Measurements from ENCODE around the gene CYP27C1. TPM values are rescaled to one million over a fixed set of nuclear protein-coding genes. Genes with fewer than 3 reads are reported as not detected.
A peak's percentile ranks its signal among the peaks of the same experiment; 100 is the strongest.

CYP27C1 gene
- total and polyA plus RNA-seq, 9 of the 15 experiments (the other 6 are each of a cell fraction or from before 2014, with no cell fraction given), result not detected

DNA sequence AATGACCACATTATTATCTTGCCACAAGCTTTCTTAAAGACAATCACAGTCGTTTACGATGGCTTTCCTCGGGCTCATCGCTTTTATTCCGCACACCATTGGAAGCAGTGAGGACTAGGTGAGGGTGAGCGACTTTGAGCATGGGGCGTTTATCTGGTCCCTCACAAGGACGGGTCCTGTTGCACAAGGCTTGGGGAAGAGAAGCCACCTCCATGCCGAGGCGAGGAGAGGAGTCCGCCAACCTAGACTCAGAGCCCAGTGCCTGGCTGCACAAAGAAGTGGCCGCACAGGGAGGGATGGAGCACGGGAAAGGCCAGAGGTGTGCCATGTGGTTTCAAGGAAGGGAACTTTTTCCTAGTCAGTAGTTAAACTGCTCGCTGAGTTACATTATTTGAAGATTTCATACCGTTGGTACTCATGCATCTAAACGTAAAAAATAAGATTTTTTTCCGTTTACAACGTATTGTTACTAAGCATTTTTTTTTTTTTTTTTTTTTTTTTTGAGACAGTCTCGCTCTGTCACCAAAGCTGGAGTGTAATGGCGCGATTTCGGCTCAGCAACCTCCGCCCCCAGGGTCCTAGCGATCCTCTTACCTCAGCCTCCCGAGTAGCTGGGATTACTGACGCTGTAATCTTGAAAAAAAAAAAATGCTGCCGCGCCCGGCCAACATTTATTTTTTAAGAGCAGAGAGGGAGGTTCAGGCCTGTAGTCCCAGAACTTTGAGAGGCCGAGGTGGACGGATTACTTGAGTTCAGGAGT lies 849 bp upstream of the CYP27C1 start:
- H3K4me2 ChIP-seq (ENCODE audit: insufficient read depth, low read length), result no peak overlapping the region
- H3K9me1 ChIP-seq (ENCODE audit: control insufficient read depth, insufficient read depth, low read length), result no peaks in the 10 kb centered on the region
- in situ Hi-C loops (cut with MboI), result no loop called here
- FAIRE-seq (no peak), ATAC-seq (peak; percentile 42; the same call in 2 of the 3 replicates), DNase-seq (ENCODE audit: extremely low read depth in 1 of 4, low spot score in 3 of 4) (no peak)
- no peaks in the 10 kb centered on the region for H4K20me1 ChIP-seq (replicated peaks; ENCODE audit: control insufficient read depth, insufficient read depth, low read length)
- no TSS peak for BruUV-seq (replicated peaks)
- H3K9me3 ChIP-seq (replicated peaks; ENCODE audit: control insufficient read depth, insufficient read depth, low read depth, low read length), result no peaks in the 10 kb centered on the region
- peaks cover 26 to 52% of the 10 kb centered on the region in 2 experiments for H3K27me3 ChIP-seq (ENCODE audit: control insufficient read depth in 2 of 2, insufficient read depth in 2 of 2, low read length in 2 of 2)
- peaks cover 0 to 9% of the 10 kb centered on the region in 2 experiments; a peak in 2 of 5 replicates for H3K4me1 ChIP-seq (replicated peaks in 1 of 2; ENCODE audit: control insufficient read depth in 2 of 2, insufficient read depth in 2 of 2, low read length in 2 of 2)
- no peaks in the 10 kb centered on the region for H3K36me3 ChIP-seq (ENCODE audit: control insufficient read depth, insufficient read depth, low read length)
- no peak overlapping the region for H2AFZ ChIP-seq (ENCODE audit: low read depth, low read length)
- no peak overlapping the region for H3K9ac ChIP-seq (ENCODE audit: insufficient read depth in 1 of 2, low read depth in 2 of 2, low read length in 2 of 2)
- no peaks in the 10 kb centered on the region for H3K79me2 ChIP-seq (ENCODE audit: control insufficient read depth, insufficient read depth, low read length)
- WGBS (ENCODE audit: insufficient coverage, low coverage, missing lambda C conversion rate), result 9% methylated on average over 31 of the region's 31 CpGs
- TF ChIP-seq SPI1 (IDR thresholded peaks at IDR 0.05; ENCODE audit: borderline replicate concordance, low read depth, low read length) (no peak), ZNF77 (CRISPR knock-in tag; IDR thresholded peaks at IDR 0.05) (no peak), ARHGAP35 (IDR thresholded peaks at IDR 0.05; ENCODE audit: partially characterized antibody) (no peak), DIDO1 (tag; IDR thresholded peaks at IDR 0.05; ENCODE audit: low read depth) (no peak), KHSRP (IDR thresholded peaks at IDR 0.05) (no peak), ZNF551 (CRISPR knock-in tag; IDR thresholded peaks at IDR 0.05) (no peak), MYC (IDR thresholded peaks at IDR 0.05; ENCODE audit: low read depth, low read length) (no peak), MYC (CRISPR knock-in tag; IDR thresholded peaks at IDR 0.05; ENCODE audit: borderline replicate concordance, low read depth) (no peak), MCM5 (IDR thresholded peaks at IDR 0.05; ENCODE audit: low read depth) (no peak)
- TF ChIP-seq, protein P1, sequence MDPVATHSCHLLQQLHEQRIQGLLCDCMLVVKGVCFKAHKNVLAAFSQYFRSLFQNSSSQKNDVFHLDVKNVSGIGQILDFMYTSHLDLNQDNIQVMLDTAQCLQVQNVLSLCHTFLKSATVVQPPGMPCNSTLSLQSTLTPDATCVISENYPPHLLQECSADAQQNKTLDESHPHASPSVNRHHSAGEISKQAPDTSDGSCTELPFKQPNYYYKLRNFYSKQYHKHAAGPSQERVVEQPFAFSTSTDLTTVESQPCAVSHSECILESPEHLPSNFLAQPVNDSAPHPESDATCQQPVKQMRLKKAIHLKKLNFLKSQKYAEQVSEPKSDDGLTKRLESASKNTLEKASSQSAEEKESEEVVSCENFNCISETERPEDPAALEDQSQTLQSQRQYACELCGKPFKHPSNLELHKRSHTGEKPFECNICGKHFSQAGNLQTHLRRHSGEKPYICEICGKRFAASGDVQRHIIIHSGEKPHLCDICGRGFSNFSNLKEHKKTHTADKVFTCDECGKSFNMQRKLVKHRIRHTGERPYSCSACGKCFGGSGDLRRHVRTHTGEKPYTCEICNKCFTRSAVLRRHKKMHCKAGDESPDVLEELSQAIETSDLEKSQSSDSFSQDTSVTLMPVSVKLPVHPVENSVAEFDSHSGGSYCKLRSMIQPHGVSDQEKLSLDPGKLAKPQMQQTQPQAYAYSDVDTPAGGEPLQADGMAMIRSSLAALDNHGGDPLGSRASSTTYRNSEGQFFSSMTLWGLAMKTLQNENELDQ (CRISPR knock-in tag; IDR thresholded peaks at IDR 0.05; ENCODE audit: borderline replicate concordance), result no peak
- TF ChIP-seq, protein P2, sequence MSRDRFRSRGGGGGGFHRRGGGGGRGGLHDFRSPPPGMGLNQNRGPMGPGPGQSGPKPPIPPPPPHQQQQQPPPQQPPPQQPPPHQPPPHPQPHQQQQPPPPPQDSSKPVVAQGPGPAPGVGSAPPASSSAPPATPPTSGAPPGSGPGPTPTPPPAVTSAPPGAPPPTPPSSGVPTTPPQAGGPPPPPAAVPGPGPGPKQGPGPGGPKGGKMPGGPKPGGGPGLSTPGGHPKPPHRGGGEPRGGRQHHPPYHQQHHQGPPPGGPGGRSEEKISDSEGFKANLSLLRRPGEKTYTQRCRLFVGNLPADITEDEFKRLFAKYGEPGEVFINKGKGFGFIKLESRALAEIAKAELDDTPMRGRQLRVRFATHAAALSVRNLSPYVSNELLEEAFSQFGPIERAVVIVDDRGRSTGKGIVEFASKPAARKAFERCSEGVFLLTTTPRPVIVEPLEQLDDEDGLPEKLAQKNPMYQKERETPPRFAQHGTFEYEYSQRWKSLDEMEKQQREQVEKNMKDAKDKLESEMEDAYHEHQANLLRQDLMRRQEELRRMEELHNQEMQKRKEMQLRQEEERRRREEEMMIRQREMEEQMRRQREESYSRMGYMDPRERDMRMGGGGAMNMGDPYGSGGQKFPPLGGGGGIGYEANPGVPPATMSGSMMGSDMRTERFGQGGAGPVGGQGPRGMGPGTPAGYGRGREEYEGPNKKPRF (IDR thresholded peaks at IDR 0.05; ENCODE audit: low read depth, low read length), result no peak
- CTCF ChIA-PET (ENCODE audit: low intra/inter-chr PET ratio), result no interaction called here
- POLR2A ChIA-PET, result interaction anchor here (0.7 kb wide), 1 partner anchor 188 kb away, joined by 3 read pairs; no protein-coding TSS in a partner anchor
- intact Hi-C loops (cut with micrococcal nuclease), result no loop called here
- no peak overlapping the region for H3K4me3 ChIP-seq
- no peak overlapping the region for H3K27ac ChIP-seq (ENCODE audit: extremely low read depth, low read depth, low read length)
